HG02884 (cell line): ENCODE data around the gene ARL5C.

Source experiments
- ATAC-seq: cut with Tn5 transposase; IDR thresholded peaks from one replicate; pipeline ENCODE4 v1.9.1; 2021; ENCODE audit warnings: mild to moderate bottlenecking, moderate library complexity; ENCODE audit not compliant: unreplicated experiment

ARL5C gene

GRCh38 chr17:39194089-39194984, 28.4 kb upstream of the ARL5C start:
- no peak for ATAC-seq

GRCh38 chr17:39193346-39193745, 27.4 kb upstream of the ARL5C start:
- ATAC-seq, result no peak

GRCh38 chr17:39192901-39193300, 26.9 kb upstream of the ARL5C start:
- ATAC-seq, result no peak

GRCh38 chr17:39191750-39192510, 26.0 kb upstream of the ARL5C start:
- no peak for ATAC-seq

- ATAC-seq, result no peak
These were observed 21.3 kb upstream of the ARL5C start for GRCh38 chr17:39187152-39187830.

- ATAC-seq, result no peak
These were observed 20.6 kb upstream of the ARL5C start for GRCh38 chr17:39186481-39187002.

- ATAC-seq, result no peak
These were observed 17.8 kb upstream of the ARL5C start for GRCh38 chr17:39183720-39184119.

- ATAC-seq, result no peak
These were observed 17.1 kb upstream of the ARL5C start for GRCh38 chr17:39183045-39183444.

- ATAC-seq, result no peak
These were observed 15.3 kb upstream of the ARL5C start for GRCh38 chr17:39181303-39181702.

GRCh38 chr17:39178536-39178935, 12.6 kb upstream of the ARL5C start:
- no peak for ATAC-seq

GRCh38 chr17:39177256-39177655, 11.3 kb upstream of the ARL5C start:
- ATAC-seq, result no peak

- no peak for ATAC-seq
These were observed 9.7 kb upstream of the ARL5C start for GRCh38 chr17:39175695-39176093.

- ATAC-seq, result no peak
These were observed 9.1 kb upstream of the ARL5C start for GRCh38 chr17:39174920-39175694.

- no peak for ATAC-seq
These were observed 7.7 kb upstream of the ARL5C start for GRCh38 chr17:39173526-39174274.

GRCh38 chr17:39173080-39173479, 7.1 kb upstream of the ARL5C start:
- ATAC-seq, result no peak

GRCh38 chr17:39171933-39172332, 6.0 kb upstream of the ARL5C start:
- ATAC-seq, result no peak

- no peak for ATAC-seq
These were observed 4.6 kb upstream of the ARL5C start for GRCh38 chr17:39170558-39170957.

- ATAC-seq, result no peak
These were observed 4.1 kb upstream of the ARL5C start for GRCh38 chr17:39170109-39170508.

- ATAC-seq, result no peak
These were observed 3.6 kb upstream of the ARL5C start for GRCh38 chr17:39169518-39169917.

GRCh38 chr17:39169101-39169500, 3.1 kb upstream of the ARL5C start:
- ATAC-seq, result no peak
